Caco-2 (cell line): Measurements from ENCODE around the gene MAGIX. TPM values are rescaled to one million over a fixed set of nuclear protein-coding genes. Genes with fewer than 3 reads are reported as not detected.

ENCODE experiments used
- BruUV-seq: library from RNA; stranded (reverse); fragments of 400-500 nt; replicated peaks from 2 replicates; lab custom pipeline; 2021; lab: Mats Ljungman, UMichigan
- CTCF ChIA-PET: fragments of 300-600 bp; sonication (Branson Sonifier 250); formaldehyde crosslinking; loops from one replicate; lab custom pipeline; 2022; ENCODE audit warnings: antibody characterized with exemption; lab: Charles Lee
- POLR2A ChIA-PET: fragments of 300-600 bp; sonication (Branson Sonifier 250); formaldehyde crosslinking; loops from one replicate; lab custom pipeline; 2022; ENCODE audit warnings: antibody characterized with exemption; lab: Charles Lee
- DNase-seq, 2 experiments: peaks; one replicate each; pipeline versions ENCODE4 v3.0.0 to v3.0.0-alpha.2; 2020 to 2022
- H3K27me3 ChIP-seq: replicated peaks from 2 replicates; pipeline ENCODE4 v1.6.0; 2011; ENCODE audit warnings: low read length; ENCODE audit not compliant: control insufficient read depth, insufficient read depth
- H3K36me3 ChIP-seq: 2 replicates; pipeline ENCODE4 v1.5.1; 2011; ENCODE audit warnings: low read length; ENCODE audit not compliant: control insufficient read depth, insufficient read depth
- H3K4me1 ChIP-seq: fragments of 250-450 bp; sonication (Bioruptor Pico); 2 replicates; pipeline ENCODE4 v1.5.1; 2020; ENCODE audit warnings: mild to moderate bottlenecking
- H3K4me3 ChIP-seq: 2 replicates; pipeline ENCODE4 v1.5.1; 2011; ENCODE audit warnings: low read depth, mild to moderate bottlenecking, control low read depth, low read length
- H3K9me3 ChIP-seq: fragments of 250-450 bp; sonication (Bioruptor Pico); 2 replicates; pipeline ENCODE4 v1.5.1; 2020; ENCODE audit warnings: mild to moderate bottlenecking, moderate library complexity
- H3K27ac Mint-ChIP-seq: one replicate; pipeline ENCODE4 v1.8.0; 2022; ENCODE audit warnings: mixed read lengths; ENCODE audit not compliant: unreplicated experiment
- H3K27me3 Mint-ChIP-seq: one replicate; pipeline ENCODE4 v1.8.0; 2022; ENCODE audit warnings: mixed read lengths; ENCODE audit not compliant: insufficient read depth, unreplicated experiment
- H3K36me3 Mint-ChIP-seq: one replicate; pipeline ENCODE4 v1.8.0; 2022; ENCODE audit warnings: mild to moderate bottlenecking, mixed read lengths; ENCODE audit not compliant: insufficient read depth, unreplicated experiment
- H3K4me1 Mint-ChIP-seq: one replicate; pipeline ENCODE4 v1.8.0; 2022; ENCODE audit warnings: low read depth, mixed read lengths; ENCODE audit not compliant: unreplicated experiment
- H3K4me3 Mint-ChIP-seq: one replicate; pipeline ENCODE4 v1.8.0; 2022; ENCODE audit warnings: mild to moderate bottlenecking, moderate library complexity, mixed read lengths; ENCODE audit not compliant: unreplicated experiment
- H3K9me3 Mint-ChIP-seq: one replicate; pipeline ENCODE4 v1.8.0; 2022; ENCODE audit warnings: mixed read lengths; ENCODE audit not compliant: unreplicated experiment
- CTCF ChIP-seq, 2 experiments: fragments of 200-600 bp in 1 of 2; IDR thresholded peaks; 1 replicate in 1 of 2; 2 replicates in 1 of 2; pipeline versions ENCODE4 v1.5.1 to v1.8.0; 2011 to 2022; ENCODE audit warnings: antibody characterized with exemption in 1 of 2, control low read depth in 1 of 2, inconsistent platforms in 1 of 2, low read depth in 1 of 2, low read length in 1 of 2, mild to moderate bottlenecking in 1 of 2, moderate library complexity in 1 of 2; ENCODE audit not compliant: insufficient read depth in 1 of 2, severe bottlenecking in 1 of 2, unreplicated experiment in 1 of 2
- intact Hi-C: fragments of 100-400 bp; cut with micrococcal nuclease; formaldehyde crosslinking; loops from one replicate; pipeline ENCODE4 v1.10.0; 2022; ENCODE audit not compliant: unreplicated experiment
- total RNA-seq: library from RNA; stranded (reverse); gene quantifications from 2 replicates; pipeline ENCODE4 v1.2.3, GENCODE V29; 2022

MAGIX gene
- total RNA-seq, 1 experiment from 2014 or later, result 1.5 TPM

GRCh38 chrX:49186125-49187027 is 23.8 kb downstream of the MAGIX start, which contains the start of gene PRICKLE3:
Gene PRICKLE3 (minus strand): TSS chrX:49186373. CDS start chrX:49186297, 76 bp downstream.
- BruUV-seq, result no TSS peak
- peaks cover 5% of the 10 kb centered on the region; the same call in 1 of the 2 replicates for H3K4me1 ChIP-seq
- peak in 1 of 2 experiments; percentile 46 for TF ChIP-seq CTCF (IDR thresholded peaks at IDR 0.05; ENCODE audit: insufficient read depth in 1 of 2, low read depth in 1 of 2, low read length in 1 of 2, severe bottlenecking in 1 of 2, unreplicated experiment in 1 of 2)
- H3K9me3 ChIP-seq, result no peaks in the 10 kb centered on the region
- Mint-ChIP-seq H3K4me3 (peak within 1 kb of the TSS; percentile 66), H3K9me3 (no peaks in the 10 kb centered on the region), H3K27ac (peak within 1 kb of the TSS; percentile 50), H3K27me3 (peaks cover 4% of the 10 kb centered on the region), H3K4me1 (peaks cover 21% of the 10 kb centered on the region), H3K36me3 (peaks cover 16% of the 10 kb centered on the region)
- peak within 1 kb of the TSS; percentile 67 for H3K4me3 ChIP-seq
- H3K36me3 ChIP-seq, result no peaks in the 10 kb centered on the region
- DNase-seq, result peak; percentile 79 to 84
- intact Hi-C loops, result no loop called here
- POLR2A ChIA-PET, result no interaction called here
- no peaks in the 10 kb centered on the region for H3K27me3 ChIP-seq
- CTCF ChIA-PET, result interaction anchor here (0.7 kb wide), 1 partner anchor 73 kb away, joined by 4 read pairs; no protein-coding TSS in a partner anchor

GRCh38 chrX:49187028-49187394 is 24.5 kb downstream of the MAGIX start:
- H3K27me3 ChIP-seq, result no peaks in the 10 kb centered on the region
- Mint-ChIP-seq H3K27me3 (peaks cover 4% of the 10 kb centered on the region), H3K27ac (no peak overlapping the region), H3K4me1 (peaks cover 21% of the 10 kb centered on the region), H3K4me3 (peak overlapping the region; percentile 66), H3K9me3 (no peaks in the 10 kb centered on the region), H3K36me3 (peaks cover 17% of the 10 kb centered on the region)
- no peaks in the 10 kb centered on the region for H3K9me3 ChIP-seq
- H3K4me3 ChIP-seq, result no peak overlapping the region
- DNase-seq, result no peak
- intact Hi-C loops, result no loop called here
- no TSS peak for BruUV-seq
- peaks cover 5% of the 10 kb centered on the region; the same call in 1 of the 2 replicates for H3K4me1 ChIP-seq
- POLR2A ChIA-PET, result no interaction called here
- H3K36me3 ChIP-seq, result no peaks in the 10 kb centered on the region
- TF ChIP-seq CTCF (IDR thresholded peaks at IDR 0.05; ENCODE audit: insufficient read depth in 1 of 2, low read depth in 1 of 2, low read length in 1 of 2, severe bottlenecking in 1 of 2, unreplicated experiment in 1 of 2), result no peak
- CTCF ChIA-PET, result no interaction called here

GRCh38 chrX:49187526-49187925 is 25.0 kb downstream of the MAGIX start:
- Mint-ChIP-seq H3K9me3 (no peaks in the 10 kb centered on the region), H3K4me3 (no peak overlapping the region), H3K27ac (no peak overlapping the region), H3K36me3 (peaks cover 15% of the 10 kb centered on the region), H3K27me3 (peaks cover 4% of the 10 kb centered on the region), H3K4me1 (peaks cover 21% of the 10 kb centered on the region)
- Histone ChIP-seq H3K36me3 (no peaks in the 10 kb centered on the region), H3K27me3 (no peaks in the 10 kb centered on the region), H3K4me3 (no peak overlapping the region), H3K9me3 (no peaks in the 10 kb centered on the region), H3K4me1 (peaks cover 5% of the 10 kb centered on the region; the same call in 1 of the 2 replicates)
- intact Hi-C loops, result no loop called here
- no peak for TF ChIP-seq CTCF (IDR thresholded peaks at IDR 0.05; ENCODE audit: insufficient read depth in 1 of 2, low read depth in 1 of 2, low read length in 1 of 2, severe bottlenecking in 1 of 2, unreplicated experiment in 1 of 2)
- no peak for DNase-seq
- CTCF ChIA-PET, result no interaction called here
- BruUV-seq, result no TSS peak
- POLR2A ChIA-PET, result no interaction called here
